Activated naive CD8-positive, alpha-beta T cell treated with anti-CD3 and anti-CD28 coated beads, Interleukin-2, amount 10 ng/mL, durations not matched to agents 7 days and 5 days (primary cell): ENCODE measurements around the gene DBET. TPM values are rescaled to one million over a fixed set of nuclear protein-coding genes. Genes with fewer than 3 reads are reported as not detected.
A peak's percentile ranks its signal among the peaks of the same experiment; 100 is the strongest.
"Not testable (repeated sequence)": the region's sequence is repeated elsewhere in the genome, so short reads cannot be mapped to it uniquely, and the experiment has no call there.

Experiments used
- ATAC-seq: fragments of 150-1000 bp; cut with Tn5 transposase; one replicate; pipeline ENCODE4 v1.10.0; 2021; ENCODE audit warnings: low read depth, moderate library complexity
- POLR2A ChIA-PET: fragments of 350-600 bp; sonication (Branson Sonifier 250); formaldehyde crosslinking; loops from one replicate; lab custom pipeline; 2021; ENCODE audit warnings: antibody characterized with exemption; lab: Charles Lee
- DNase-seq: peaks from one replicate; pipeline ENCODE4 v3.0.0; 2021
- H3K27ac Mint-ChIP-seq: one replicate; pipeline ENCODE4 v1.8.0; 2022; ENCODE audit warnings: mild to moderate bottlenecking, mixed read lengths
- H3K27me3 Mint-ChIP-seq: one replicate; pipeline ENCODE4 v1.8.0; 2022; ENCODE audit warnings: mild to moderate bottlenecking, moderate library complexity, mixed read lengths
- H3K36me3 Mint-ChIP-seq: one replicate; pipeline ENCODE4 v1.8.0; 2021; ENCODE audit warnings: mild to moderate bottlenecking, mixed read lengths
- H3K4me1 Mint-ChIP-seq: one replicate; pipeline ENCODE4 v1.8.0; 2021; ENCODE audit warnings: mixed read lengths
- H3K4me3 Mint-ChIP-seq: one replicate; pipeline ENCODE4 v1.8.0; 2022; ENCODE audit warnings: mild to moderate bottlenecking, moderate library complexity, mixed read lengths
- H3K9me3 Mint-ChIP-seq: one replicate; pipeline ENCODE4 v1.8.0; 2021; ENCODE audit warnings: mixed read lengths
- total RNA-seq, 2 experiments: library from RNA; stranded (reverse); gene quantifications; one replicate each; pipeline ENCODE4 v1.2.3, GENCODE V29; 2021

The DBET gene
- total RNA-seq, 2 experiments from 2014 or later = not detected

GRCh38 chr4:190022614-190023281, 41.6 kb upstream of the DBET start:
- DNase-seq (peak; percentile 37), ATAC-seq (peak; percentile 30)
- H3K9me3 Mint-ChIP-seq, H3K36me3 Mint-ChIP-seq, POLR2A ChIA-PET, H3K27ac Mint-ChIP-seq: not testable (repeated sequence)
- Mint-ChIP-seq H3K4me1 (peaks cover 18% of the 10 kb centered on the region), H3K27me3 (peaks cover 38% of the 10 kb centered on the region), H3K4me3 (peak overlapping the region; percentile 65)

- H3K9me3 Mint-ChIP-seq, H3K27me3 Mint-ChIP-seq, DNase-seq, H3K36me3 Mint-ChIP-seq, H3K4me3 Mint-ChIP-seq, H3K27ac Mint-ChIP-seq, ATAC-seq, H3K4me1 Mint-ChIP-seq, POLR2A ChIA-PET: not testable (repeated sequence)
Observed at GRCh38 chr4:190027156-190027555, 37.1 kb upstream of the DBET start, which contains the start of gene FRG2. FRG2 (minus strand) TSS chr4:190027256; CDS start chr4:190027204, 52 bp downstream.

GRCh38 chr4:190031264-190031663, 33.0 kb upstream of the DBET start:
- H3K9me3 Mint-ChIP-seq, DNase-seq, H3K27ac Mint-ChIP-seq, H3K4me1 Mint-ChIP-seq, H3K4me3 Mint-ChIP-seq, H3K36me3 Mint-ChIP-seq, POLR2A ChIA-PET: not testable (repeated sequence)
- peaks cover 16% of the 10 kb centered on the region for H3K27me3 Mint-ChIP-seq
- ATAC-seq = peak; percentile 39

GRCh38 chr4:190037704-190038388, 26.5 kb upstream of the DBET start:
- POLR2A ChIA-PET, H3K36me3 Mint-ChIP-seq, DNase-seq, H3K27ac Mint-ChIP-seq, H3K4me3 Mint-ChIP-seq, H3K9me3 Mint-ChIP-seq, H3K4me1 Mint-ChIP-seq: not testable (repeated sequence)
- peak; percentile 42 for ATAC-seq
- H3K27me3 Mint-ChIP-seq = peaks cover 20% of the 10 kb centered on the region

- H3K4me3 Mint-ChIP-seq, H3K27ac Mint-ChIP-seq, H3K36me3 Mint-ChIP-seq, ATAC-seq, H3K4me1 Mint-ChIP-seq, H3K9me3 Mint-ChIP-seq, DNase-seq, POLR2A ChIA-PET, H3K27me3 Mint-ChIP-seq: not testable (repeated sequence)
Observed at GRCh38 chr4:190040873-190041272, 23.4 kb upstream of the DBET start.

GRCh38 chr4:190047627-190048026, 16.7 kb upstream of the DBET start:
- H3K27me3 Mint-ChIP-seq, ATAC-seq, H3K4me3 Mint-ChIP-seq, H3K27ac Mint-ChIP-seq, H3K9me3 Mint-ChIP-seq, DNase-seq, H3K36me3 Mint-ChIP-seq, H3K4me1 Mint-ChIP-seq, POLR2A ChIA-PET: not testable (repeated sequence)

GRCh38 chr4:190049378-190050239, 14.7 kb upstream of the DBET start:
- ATAC-seq, H3K27me3 Mint-ChIP-seq, H3K4me1 Mint-ChIP-seq, DNase-seq, POLR2A ChIA-PET, H3K27ac Mint-ChIP-seq, H3K9me3 Mint-ChIP-seq, H3K36me3 Mint-ChIP-seq, H3K4me3 Mint-ChIP-seq: not testable (repeated sequence)

- H3K27ac Mint-ChIP-seq, H3K36me3 Mint-ChIP-seq, POLR2A ChIA-PET, ATAC-seq, H3K4me1 Mint-ChIP-seq, H3K4me3 Mint-ChIP-seq, H3K9me3 Mint-ChIP-seq, DNase-seq, H3K27me3 Mint-ChIP-seq: not testable (repeated sequence)
Observed at GRCh38 chr4:190058997-190059396, 5.3 kb upstream of the DBET start.

- ATAC-seq, H3K9me3 Mint-ChIP-seq, H3K4me3 Mint-ChIP-seq: not testable (repeated sequence)
Observed at GRCh38 chr4:190064805-190065204, 503 bp downstream of the DBET start.

GRCh38 chr4:190068351-190068750, 4.0 kb downstream of the DBET start:
- POLR2A ChIA-PET, H3K9me3 Mint-ChIP-seq: not testable (repeated sequence)
- peak; percentile 36 for DNase-seq

More at GRCh38 chr4:190064805-190065204, 503 bp downstream of the DBET start:
- H3K27me3 Mint-ChIP-seq, POLR2A ChIA-PET, H3K36me3 Mint-ChIP-seq, H3K27ac Mint-ChIP-seq, DNase-seq, H3K4me1 Mint-ChIP-seq: not testable (repeated sequence)

GRCh38 chr4:190093052-190093451, 28.8 kb downstream of the DBET start:
- H3K9me3 Mint-ChIP-seq, H3K27me3 Mint-ChIP-seq, DNase-seq, H3K4me1 Mint-ChIP-seq, ATAC-seq, POLR2A ChIA-PET, H3K27ac Mint-ChIP-seq, H3K36me3 Mint-ChIP-seq, H3K4me3 Mint-ChIP-seq: not testable (repeated sequence)

More at GRCh38 chr4:190068351-190068750, 4.0 kb downstream of the DBET start:
- H3K4me1 Mint-ChIP-seq, H3K4me3 Mint-ChIP-seq, H3K27me3 Mint-ChIP-seq, H3K27ac Mint-ChIP-seq, ATAC-seq, H3K36me3 Mint-ChIP-seq: not testable (repeated sequence)

GRCh38 chr4:190094031-190094430, 29.7 kb downstream of the DBET start:
- H3K4me1 Mint-ChIP-seq, H3K27me3 Mint-ChIP-seq, DNase-seq, POLR2A ChIA-PET, ATAC-seq, H3K4me3 Mint-ChIP-seq, H3K36me3 Mint-ChIP-seq, H3K27ac Mint-ChIP-seq, H3K9me3 Mint-ChIP-seq: not testable (repeated sequence)

- H3K4me3 Mint-ChIP-seq, POLR2A ChIA-PET, H3K9me3 Mint-ChIP-seq, H3K27me3 Mint-ChIP-seq, H3K4me1 Mint-ChIP-seq, H3K36me3 Mint-ChIP-seq, H3K27ac Mint-ChIP-seq, DNase-seq, ATAC-seq: not testable (repeated sequence)
Observed at GRCh38 chr4:190095335-190095734, 31.0 kb downstream of the DBET start.
